ENCODE results near the gene PPM1B.

GRCh38 chr2:44169155-44169898 is 652 bp downstream of the PPM1B start:
- peak; percentile 48 for TF ChIP-seq SPI1 (IDR thresholded peaks at IDR 0.05; ENCODE audit: low read depth, low read length)
- TF ChIP-seq POLR2AphosphoS5 (IDR thresholded peaks at IDR 0.05; ENCODE audit: low read depth, low read length), result peak; percentile 57; the same call in 1 of the 2 replicates
- TF ChIP-seq POLR2A (IDR thresholded peaks at IDR 0.05; ENCODE audit: low read depth, low read length), result peak; percentile 32; the same call in 1 of the 2 replicates
- no peak for TF ChIP-seq POU2F2 (IDR thresholded peaks at IDR 0.05; ENCODE audit: low read depth, low read length)
- TF ChIP-seq TAF1 (IDR thresholded peaks at IDR 0.05; ENCODE audit: low read depth, low read length), result peak; percentile 63; the same call in 1 of the 2 replicates
- no peak for TF ChIP-seq PAX5 (IDR thresholded peaks at IDR 0.05; ENCODE audit: insufficient read depth, low read length, severe bottlenecking)
